ENCODE data around the gene ALDH3B1. TPM values are rescaled to one million over a fixed set of nuclear protein-coding genes. Genes with fewer than 3 reads are reported as not detected.

The ALDH3B1 gene
- total and polyA plus RNA-seq, 8 donors: 12.1 to 87.1 (median 16.1) TPM

DNA sequence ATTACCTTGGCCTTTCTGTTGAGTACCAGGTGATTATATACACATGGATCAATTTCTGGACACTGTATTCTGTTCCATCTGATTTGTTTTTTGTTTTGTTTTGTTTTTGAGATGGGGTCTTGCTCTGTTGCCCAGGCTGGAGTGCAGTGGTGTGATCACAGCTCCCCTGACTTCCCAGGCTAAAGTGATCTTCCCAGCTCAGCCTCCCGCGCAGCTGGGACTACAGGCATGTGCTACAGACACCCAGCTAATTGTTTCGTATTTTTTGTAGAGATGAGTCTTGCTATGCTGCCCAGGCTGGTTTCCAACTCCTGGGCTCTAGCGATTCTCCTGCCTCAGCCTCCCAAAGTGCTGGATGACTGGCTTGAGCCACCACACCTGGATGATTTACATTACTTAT lies 47.7 kb downstream of the ALDH3B1 start:
- H3K4me1 ChIP-seq: no peaks in the 10 kb centered on the region
- no peak overlapping the region for H3K27ac ChIP-seq
- DNase-seq: no peak
- intact Hi-C loops (cut with DNase I): no loop called here
- TF ChIP-seq, protein P1, sequence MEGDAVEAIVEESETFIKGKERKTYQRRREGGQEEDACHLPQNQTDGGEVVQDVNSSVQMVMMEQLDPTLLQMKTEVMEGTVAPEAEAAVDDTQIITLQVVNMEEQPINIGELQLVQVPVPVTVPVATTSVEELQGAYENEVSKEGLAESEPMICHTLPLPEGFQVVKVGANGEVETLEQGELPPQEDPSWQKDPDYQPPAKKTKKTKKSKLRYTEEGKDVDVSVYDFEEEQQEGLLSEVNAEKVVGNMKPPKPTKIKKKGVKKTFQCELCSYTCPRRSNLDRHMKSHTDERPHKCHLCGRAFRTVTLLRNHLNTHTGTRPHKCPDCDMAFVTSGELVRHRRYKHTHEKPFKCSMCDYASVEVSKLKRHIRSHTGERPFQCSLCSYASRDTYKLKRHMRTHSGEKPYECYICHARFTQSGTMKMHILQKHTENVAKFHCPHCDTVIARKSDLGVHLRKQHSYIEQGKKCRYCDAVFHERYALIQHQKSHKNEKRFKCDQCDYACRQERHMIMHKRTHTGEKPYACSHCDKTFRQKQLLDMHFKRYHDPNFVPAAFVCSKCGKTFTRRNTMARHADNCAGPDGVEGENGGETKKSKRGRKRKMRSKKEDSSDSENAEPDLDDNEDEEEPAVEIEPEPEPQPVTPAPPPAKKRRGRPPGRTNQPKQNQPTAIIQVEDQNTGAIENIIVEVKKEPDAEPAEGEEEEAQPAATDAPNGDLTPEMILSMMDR (IDR thresholded peaks at IDR 0.05): no peak
- no peaks in the 10 kb centered on the region for H3K9me3 ChIP-seq
- H3K4me3 ChIP-seq: no peak overlapping the region
- H3K27me3 ChIP-seq: no peaks in the 10 kb centered on the region
- no peak for ATAC-seq
- H3K36me3 ChIP-seq: peaks cover 0 to 59% of the 10 kb centered on the region in 2 donors

DNA sequence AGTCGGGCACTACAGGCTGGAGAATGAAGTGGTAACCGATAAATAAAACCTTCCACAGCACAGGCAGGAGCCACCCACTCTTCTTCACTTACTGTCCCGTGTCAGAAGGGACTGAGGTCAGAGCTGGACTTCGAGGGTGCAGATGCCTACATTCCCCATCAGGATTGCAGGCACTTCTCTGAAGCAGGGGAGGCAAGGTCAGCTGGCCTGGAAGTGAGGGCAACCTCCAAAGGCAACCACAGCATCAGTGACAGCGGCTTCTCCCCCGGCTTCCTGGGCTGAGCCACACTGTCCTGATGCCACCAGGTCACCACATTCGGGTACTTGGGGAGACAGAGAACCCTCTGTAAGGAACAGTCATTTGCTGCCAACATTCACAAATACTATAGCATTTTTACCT lies 51.4 kb downstream of the ALDH3B1 start:
- intact Hi-C loops (cut with DNase I): no loop called here
- DNase-seq: no peak
- H3K27me3 ChIP-seq: no peaks in the 10 kb centered on the region
- H3K9me3 ChIP-seq: no peaks in the 10 kb centered on the region
- peaks cover 4 to 73% of the 10 kb centered on the region in 2 donors for H3K36me3 ChIP-seq
- TF ChIP-seq, protein P1 (IDR thresholded peaks at IDR 0.05): no peak
- no peak for ATAC-seq
- H3K4me1 ChIP-seq: no peaks in the 10 kb centered on the region
- no peak overlapping the region for H3K4me3 ChIP-seq
- H3K27ac ChIP-seq: no peak overlapping the region

DNA sequence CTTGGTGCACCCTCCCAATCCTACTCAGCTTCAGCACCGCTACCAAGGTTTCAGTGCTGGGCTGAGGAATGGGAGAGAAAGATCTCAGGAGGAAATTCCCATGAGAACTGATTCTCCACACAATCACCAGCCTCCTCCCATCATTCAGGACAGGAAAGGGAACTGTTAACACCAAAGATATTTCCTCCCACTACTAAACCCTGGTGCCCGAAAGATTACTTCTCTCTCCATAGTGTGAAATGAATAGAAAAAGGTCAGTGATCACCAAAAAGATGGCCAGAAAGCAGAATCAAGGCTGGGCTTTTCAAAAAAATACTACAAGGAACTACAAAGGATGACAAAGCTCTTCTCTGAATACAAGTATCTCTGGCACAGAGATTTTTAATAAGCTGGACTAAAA lies 54.8 kb downstream of the ALDH3B1 start:
- Histone ChIP-seq H3K4me3 (no peak overlapping the region), H3K27ac (no peak overlapping the region), H3K36me3 (peaks cover 4 to 92% of the 10 kb centered on the region in 2 donors), H3K27me3 (no peaks in the 10 kb centered on the region), H3K9me3 (no peaks in the 10 kb centered on the region), H3K4me1 (no peaks in the 10 kb centered on the region)
- ATAC-seq (no peak), DNase-seq (no peak)
- intact Hi-C loops (cut with DNase I): no loop called here
- TF ChIP-seq, protein P1 (IDR thresholded peaks at IDR 0.05): no peak

- H3K4me1 ChIP-seq: no peaks in the 10 kb centered on the region
- H3K27me3 ChIP-seq: no peaks in the 10 kb centered on the region
- H3K27ac ChIP-seq: no peak overlapping the region
- H3K4me3 ChIP-seq: no peak overlapping the region
- peaks cover 4 to 99% of the 10 kb centered on the region in 2 donors for H3K36me3 ChIP-seq
- intact Hi-C loops (cut with DNase I): no loop called here
- H3K9me3 ChIP-seq: no peaks in the 10 kb centered on the region
- ATAC-seq: no peak
- no peak for DNase-seq
- TF ChIP-seq, protein P1 (IDR thresholded peaks at IDR 0.05): no peak
Measured at GRCh38 chr11:68065841-68066240, 55.7 kb downstream of the ALDH3B1 start.

- H3K4me1 ChIP-seq: no peaks in the 10 kb centered on the region
- no peaks in the 10 kb centered on the region for H3K9me3 ChIP-seq
- TF ChIP-seq, protein P1 (IDR thresholded peaks at IDR 0.05): no peak
- no peak overlapping the region for H3K4me3 ChIP-seq
- ATAC-seq: no peak
- no peak for DNase-seq
- intact Hi-C loops (cut with DNase I): no loop called here
- H3K36me3 ChIP-seq: peaks cover 4 to 98% of the 10 kb centered on the region in 2 donors
- no peak overlapping the region for H3K27ac ChIP-seq
- no peaks in the 10 kb centered on the region for H3K27me3 ChIP-seq
Measured at GRCh38 chr11:68066742-68067141, 56.6 kb downstream of the ALDH3B1 start.
